SK-N-DZ (cell line): ENCODE results near the gene HOXC5.
A peak's percentile ranks its signal among the peaks of the same experiment; 100 is the strongest.

Experiments
- DNase-seq: peaks from one replicate; pipeline ENCODE4 v3.0.0-alpha.2; 2015; ENCODE audit warnings: low spot score

HOXC5 gene

GRCh38 chr12:53995378-53996239, 37.2 kb upstream of the HOXC5 start:
- DNase-seq = no peak

DNA sequence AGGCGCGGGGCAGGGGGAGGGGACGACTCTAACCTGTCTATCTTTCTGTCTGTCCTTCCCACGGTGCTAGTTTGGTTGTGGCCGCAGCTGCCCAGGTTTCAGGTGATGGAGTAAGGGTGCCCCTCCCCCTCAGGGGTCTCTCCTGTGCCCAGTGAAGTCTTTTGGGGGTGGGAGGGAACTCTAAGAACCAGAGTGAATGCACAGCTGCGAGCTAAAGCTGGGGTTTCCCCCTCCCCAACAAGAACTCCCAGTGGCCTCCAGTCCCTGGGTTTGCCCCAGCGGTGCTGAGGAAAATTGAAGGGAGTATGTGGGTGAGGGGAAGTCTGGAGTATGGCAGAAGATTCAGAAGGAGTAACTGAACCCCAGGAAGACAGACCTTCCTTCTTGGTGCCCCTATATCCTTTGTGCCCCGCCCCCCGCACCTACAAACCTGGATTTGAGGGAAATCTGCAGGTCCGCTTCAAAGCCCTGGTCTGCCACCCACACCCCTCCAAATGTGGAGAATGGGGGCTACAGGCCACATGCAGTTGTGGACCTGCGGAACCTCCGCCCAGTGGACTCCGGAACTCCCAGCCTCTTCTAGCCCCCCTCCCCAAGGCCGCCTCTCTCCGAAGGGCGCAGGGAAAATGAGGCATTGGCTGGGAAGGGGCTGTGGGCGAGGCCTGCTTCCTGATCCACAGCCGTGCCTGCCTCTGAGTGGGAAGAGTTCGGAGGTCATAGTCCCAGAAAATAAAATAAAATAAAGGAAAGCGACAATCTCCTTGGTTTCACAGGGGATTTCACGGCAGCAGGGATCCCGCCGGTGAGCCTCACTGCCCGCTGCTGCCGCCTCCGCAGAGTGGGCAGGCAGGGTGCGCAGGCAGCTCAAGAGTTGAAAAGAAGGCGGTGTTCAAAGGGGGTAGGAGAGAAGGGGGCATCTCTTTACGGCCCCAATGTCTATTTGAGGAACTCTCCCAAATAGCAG, 36.3 kb upstream of the HOXC5 start:
- no peak for DNase-seq

GRCh38 chr12:53997204-53998109, 35.4 kb upstream of the HOXC5 start:
- DNase-seq = no peak

GRCh38 chr12:53998110-53998899, 34.5 kb upstream of the HOXC5 start:
- no peak for DNase-seq

GRCh38 chr12:53998900-53999236, 34.0 kb upstream of the HOXC5 start:
- DNase-seq = no peak

DNA sequence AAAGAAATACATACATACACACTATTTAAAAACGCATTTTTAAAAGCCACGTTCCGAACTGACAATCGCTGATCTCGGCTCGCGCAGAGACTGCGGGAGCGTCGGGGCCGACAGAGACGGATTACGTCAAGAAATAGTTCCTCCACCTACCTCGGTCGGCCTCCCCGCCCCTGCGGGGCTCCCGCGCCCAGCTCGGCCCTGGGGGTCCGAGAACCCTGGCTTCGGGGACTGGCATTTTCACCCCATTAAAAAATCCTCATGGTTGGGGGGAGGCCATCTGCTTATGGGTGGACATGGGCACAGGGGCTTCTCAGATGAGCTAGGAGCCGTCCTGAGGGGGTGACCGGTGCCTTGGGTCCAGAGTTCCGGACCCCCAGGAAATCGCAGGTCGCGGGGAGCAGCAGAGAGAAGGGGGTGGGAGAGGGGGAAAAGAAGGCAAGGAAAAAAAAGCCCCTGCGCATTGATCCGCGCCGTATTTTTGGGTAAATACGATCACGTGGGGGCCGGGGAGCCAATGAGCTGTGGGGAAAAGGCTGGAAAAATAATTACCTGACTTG, 33.2 kb upstream of the HOXC5 start:
- peak; percentile 51 for DNase-seq

DNA sequence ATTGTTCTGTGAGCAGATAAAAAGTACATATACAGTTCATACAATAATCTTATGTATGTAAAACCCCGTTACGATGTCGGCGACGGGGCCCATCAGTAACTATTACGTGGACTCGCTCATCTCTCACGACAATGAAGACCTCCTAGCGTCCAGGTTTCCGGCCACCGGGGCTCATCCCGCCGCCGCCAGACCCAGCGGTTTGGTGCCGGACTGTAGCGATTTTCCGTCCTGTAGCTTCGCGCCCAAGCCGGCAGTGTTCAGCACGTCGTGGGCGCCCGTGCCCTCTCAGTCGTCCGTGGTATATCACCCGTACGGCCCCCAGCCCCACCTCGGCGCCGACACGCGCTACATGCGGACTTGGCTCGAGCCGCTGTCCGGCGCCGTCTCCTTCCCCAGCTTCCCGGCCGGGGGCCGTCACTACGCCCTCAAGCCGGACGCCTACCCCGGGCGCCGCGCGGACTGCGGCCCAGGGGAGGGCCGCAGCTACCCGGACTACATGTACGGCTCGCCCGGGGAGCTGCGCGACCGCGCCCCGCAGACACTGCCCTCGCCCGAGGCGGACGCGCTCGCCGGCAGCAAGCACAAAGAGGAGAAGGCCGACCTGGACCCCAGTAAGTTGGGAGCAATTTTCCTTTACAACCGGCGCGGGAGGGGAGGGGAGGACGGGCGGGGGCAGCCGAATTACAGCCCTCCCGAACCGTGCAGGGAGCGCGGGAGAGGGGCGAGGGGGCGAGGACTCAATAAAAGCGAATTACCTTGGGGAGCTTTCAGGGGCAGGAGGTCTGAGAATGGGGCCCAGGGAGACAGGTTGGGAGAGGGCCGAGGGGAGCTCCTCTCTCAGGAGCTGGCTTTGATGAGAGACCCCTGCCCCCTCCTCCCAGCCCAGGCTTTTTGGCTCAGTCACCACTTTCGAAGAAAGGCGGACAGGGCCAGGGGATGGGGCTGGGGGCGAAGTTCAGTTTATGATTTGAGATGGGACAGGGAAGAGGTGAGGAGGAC, 32.4 kb upstream of the HOXC5 start, which contains the start of gene HOXC9:
HOXC9 (plus strand) TSS at position 46 of the 999 bp plus-strand sequence; CDS start at position 74, 28 bp downstream.
- no peak for DNase-seq

DNA sequence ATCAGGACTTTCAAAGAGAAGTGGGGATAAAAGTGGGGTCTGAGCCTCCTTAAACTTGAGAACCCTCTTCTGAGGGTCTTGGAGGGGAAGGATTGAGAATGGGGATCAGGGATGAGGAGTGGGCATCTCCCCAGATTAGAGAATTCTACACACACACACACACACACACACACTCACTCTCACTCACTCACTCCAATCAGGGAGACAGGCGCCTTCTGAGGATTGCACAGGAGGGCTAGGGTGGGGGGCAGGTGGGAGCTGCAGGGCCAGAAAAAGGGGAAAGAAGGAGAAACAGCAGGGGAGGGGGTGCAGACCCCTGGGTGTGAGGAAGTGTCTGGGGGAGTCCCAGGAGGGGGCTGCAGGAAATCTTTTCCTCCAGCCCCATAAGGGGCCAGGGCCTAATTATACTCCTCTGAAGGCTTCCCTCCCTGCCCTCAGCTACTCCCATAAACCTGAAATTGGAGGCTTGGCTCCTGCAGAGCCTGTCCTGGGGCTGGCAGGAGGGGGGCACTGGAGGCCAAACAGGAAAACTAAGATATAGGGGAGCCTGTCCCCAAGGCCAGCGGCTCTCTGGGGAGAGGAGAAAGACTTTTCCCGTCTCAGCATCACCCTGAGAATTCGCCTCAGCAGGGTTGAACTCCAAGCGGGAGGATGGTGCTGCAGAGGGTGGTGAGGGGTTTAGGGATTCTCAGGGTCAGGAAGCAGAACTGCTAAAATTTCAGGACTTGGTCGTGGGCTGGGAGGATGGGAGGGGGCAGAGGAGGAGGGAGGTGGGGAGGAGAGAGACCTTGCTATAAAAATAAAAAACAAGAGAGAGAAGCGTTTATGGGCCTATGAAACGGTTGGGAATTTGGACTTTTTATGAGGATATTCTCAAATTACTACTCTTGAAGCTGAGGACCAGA, 31.3 kb upstream of the HOXC5 start:
- no peak for DNase-seq

DNA sequence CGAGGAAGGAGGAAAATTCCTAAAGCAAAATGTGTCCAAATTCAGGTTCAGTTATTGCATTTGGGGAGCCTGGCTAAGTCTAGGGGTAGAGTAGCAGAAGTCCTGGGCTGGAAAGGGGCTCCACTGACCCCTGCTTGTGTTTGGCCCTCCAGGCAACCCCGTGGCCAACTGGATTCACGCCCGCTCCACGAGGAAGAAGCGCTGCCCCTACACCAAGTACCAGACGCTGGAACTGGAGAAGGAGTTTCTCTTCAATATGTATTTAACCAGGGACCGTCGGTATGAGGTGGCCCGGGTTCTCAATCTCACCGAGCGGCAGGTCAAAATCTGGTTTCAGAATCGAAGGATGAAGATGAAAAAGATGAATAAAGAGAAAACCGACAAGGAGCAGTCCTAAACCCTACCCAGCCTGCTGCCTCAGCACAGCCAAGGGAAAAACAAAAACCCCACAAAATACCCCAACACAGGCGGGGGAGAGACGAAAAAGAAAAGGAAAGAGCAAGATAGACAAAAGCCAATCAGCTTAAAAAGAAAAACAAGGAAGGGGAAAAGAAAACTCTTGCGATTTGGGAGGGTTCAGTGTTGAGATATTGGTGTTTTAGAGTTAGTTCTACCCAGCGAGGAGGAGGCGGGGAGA, 30.5 kb upstream of the HOXC5 start:
- no peak for DNase-seq

- DNase-seq = no peak
Measured at GRCh38 chr12:54002915-54003389, 29.9 kb upstream of the HOXC5 start.

DNA sequence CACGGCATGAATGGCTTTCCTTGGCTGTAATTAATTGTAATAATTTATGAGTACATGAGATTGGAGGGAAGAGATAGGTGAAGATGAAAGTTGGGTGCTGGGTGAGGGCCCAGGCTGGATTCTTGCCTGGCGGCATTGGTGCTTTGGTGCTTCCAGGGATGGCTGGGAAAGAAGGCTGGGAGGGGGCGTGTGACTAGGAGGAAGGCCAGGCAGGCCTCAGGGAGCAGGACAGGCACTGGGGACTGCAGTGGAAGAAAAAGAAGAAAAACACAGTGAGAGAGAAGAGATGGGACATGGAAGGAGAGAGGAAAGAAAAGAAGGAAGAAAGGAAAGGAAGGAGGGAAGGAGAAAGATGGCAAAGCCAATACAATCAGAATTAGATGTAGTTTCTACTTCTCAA, 29.2 kb upstream of the HOXC5 start:
- DNase-seq = no peak

GRCh38 chr12:54004063-54004840, 28.6 kb upstream of the HOXC5 start:
- DNase-seq = no peak

DNA sequence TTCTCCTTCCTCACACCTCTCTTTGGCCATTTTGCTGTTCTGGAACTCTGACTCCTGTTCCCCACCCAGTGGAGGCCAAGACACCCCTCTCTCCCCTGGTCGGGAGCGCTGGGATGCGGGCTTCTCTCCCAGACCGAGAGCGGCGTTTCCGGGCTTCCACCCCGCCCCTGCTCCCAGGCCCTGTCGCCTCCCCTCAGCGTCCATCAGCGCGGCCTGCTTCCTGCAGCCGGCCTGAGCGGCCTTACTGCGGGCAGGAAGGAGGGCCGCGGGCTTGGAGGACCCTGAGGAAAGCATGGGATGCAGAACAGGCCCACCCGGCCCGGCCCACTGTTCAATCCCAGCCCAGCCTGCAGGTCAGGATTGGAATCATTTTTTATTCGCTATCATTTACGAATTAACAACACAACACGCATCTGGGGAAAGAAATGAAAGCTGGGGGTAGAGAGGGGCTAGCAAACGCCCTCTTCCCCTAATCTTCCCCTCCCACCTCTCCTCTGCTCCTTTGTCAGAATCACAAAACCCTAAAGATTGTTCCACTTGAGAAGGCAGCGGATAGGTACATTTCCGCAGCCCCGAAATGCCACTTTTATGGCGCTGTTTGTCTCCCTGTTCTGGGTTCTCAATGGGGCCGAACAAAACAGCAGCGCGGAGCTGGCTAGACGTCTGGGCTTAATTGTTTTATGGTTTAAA, 27.9 kb upstream of the HOXC5 start:
- DNase-seq = no peak

DNA sequence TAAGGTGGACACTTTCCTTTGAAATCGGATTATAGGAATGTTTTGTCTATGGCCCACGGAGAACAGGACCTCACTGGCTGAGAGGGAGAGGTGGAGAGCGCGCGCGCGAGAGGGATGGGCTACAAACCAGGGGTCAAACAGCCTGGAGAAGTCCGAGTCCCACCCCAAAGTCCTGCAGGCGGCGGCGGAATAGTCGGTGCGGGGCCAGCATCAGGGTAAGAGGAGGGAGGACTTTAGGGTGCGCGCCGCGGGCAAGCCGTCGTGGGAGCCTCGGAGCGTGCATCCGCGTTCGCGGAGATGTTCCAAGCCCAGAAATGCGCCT, 27.4 kb upstream of the HOXC5 start:
- DNase-seq = no peak

DNA sequence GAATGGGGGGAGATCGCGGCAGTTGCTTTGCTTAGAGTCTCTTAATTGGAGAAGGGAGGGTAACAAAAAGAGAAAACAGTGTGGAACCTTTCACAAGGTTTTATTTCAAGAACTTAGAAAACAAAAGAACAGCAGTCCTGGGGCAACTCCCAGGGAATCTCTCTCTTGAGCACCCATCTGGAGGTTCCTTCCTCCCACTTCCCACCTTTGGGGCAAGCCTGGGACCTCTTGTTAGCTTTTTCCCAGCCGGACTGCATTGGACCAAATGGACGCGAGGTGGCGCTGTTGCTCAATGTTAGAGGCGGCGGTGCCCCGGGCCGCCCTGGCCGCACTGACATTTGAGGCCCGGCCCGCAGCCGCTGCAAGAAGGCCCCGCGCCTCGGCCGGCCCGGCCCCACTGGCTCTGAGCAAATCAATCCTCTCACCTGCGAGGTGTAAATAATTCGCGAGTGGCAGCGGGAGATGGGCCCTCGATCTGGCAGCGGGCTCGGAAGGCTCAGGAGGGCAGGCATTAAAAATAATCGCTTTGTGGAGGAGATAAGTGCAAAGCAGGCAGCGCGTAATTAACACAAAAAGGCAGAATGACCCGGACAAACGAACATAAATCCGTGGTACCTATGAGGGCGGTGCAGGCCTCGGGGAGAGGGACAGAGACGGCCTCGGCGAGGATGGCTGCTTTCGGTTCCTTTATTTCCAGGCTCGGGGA, 26.8 kb upstream of the HOXC5 start:
- DNase-seq = peak; percentile 79
